K562 (cell line): Measurements from ENCODE around the gene MT1E.

Source experiments
- CTCF ChIP-seq, 3 experiments: IDR thresholded peaks in 2 of 3; conservative IDR thresholded peaks in 1 of 3; 2 replicates each; pipeline ENCODE4 v1.5.1; 2011 to 2012; ENCODE audit warnings: low read length in 3 of 3, mild to moderate bottlenecking in 3 of 3, control low read depth in 2 of 3, improper control_type of control experiment in 1 of 3, inconsistent platforms in 1 of 3, low read depth in 1 of 3, mixed read lengths in 1 of 3, moderate library complexity in 1 of 3; ENCODE audit not compliant: insufficient read depth in 2 of 3
- FOXO4 ChIP-seq: fragments of 450-650 bp; formaldehyde crosslinking; IDR thresholded peaks from 2 replicates; pipeline ENCODE4 v1.4.0; 2020; ENCODE audit warnings: mild to moderate bottlenecking, moderate library complexity
- HMGN3 ChIP-seq: IDR thresholded peaks from 2 replicates; pipeline ENCODE4 v1.6.1; 2011; ENCODE audit warnings: borderline replicate concordance, low read depth, mild to moderate bottlenecking, mixed read lengths, low read length; ENCODE audit not compliant: insufficient read length; ENCODE audit errors: extremely low read depth
- NKRF ChIP-seq: fragments of 450-650 bp; IDR thresholded peaks from 2 replicates; pipeline ENCODE4 v1.6.1; 2016; ENCODE audit warnings: borderline replicate concordance
- PHF21A ChIP-seq: fragments of 450-650 bp; IDR thresholded peaks from 2 replicates; pipeline ENCODE4 v1.6.1; 2017; ENCODE audit warnings: low read depth, borderline replicate concordance
- SMAD1 ChIP-seq: fragments of 150-350 bp; IDR thresholded peaks from 2 replicates; pipeline ENCODE4 v1.6.1; 2014; ENCODE audit warnings: low read length, low read depth; ENCODE audit not compliant: partially characterized antibody
- TBL1XR1 ChIP-seq, 2 experiments: IDR thresholded peaks; 2 replicates each; pipeline ENCODE4 v1.6.1; 2012; ENCODE audit warnings: improper control_type of control experiment in 2 of 2, low read length in 2 of 2, mild to moderate bottlenecking in 1 of 2
- TRIM24 ChIP-seq, 2 experiments: fragments of 450-650 bp; IDR thresholded peaks; 2 replicates each; pipeline ENCODE4 v1.6.1; 2016
- U2AF1 ChIP-seq: fragments of 200-400 bp; formaldehyde crosslinking; optimal IDR thresholded peaks from 2 replicates; pipeline ENCODE3; 2017; ENCODE audit warnings: mild to moderate bottlenecking, low read depth, low read length, moderate library complexity
- ZNF121 ChIP-seq: sonication (generic); formaldehyde crosslinking; conservative IDR thresholded peaks from 2 replicates; pipeline ENCODE4 v1.8.0; 2022; ENCODE audit warnings: missing genetic modification reagents
- ZNF143 ChIP-seq: sonication (generic); formaldehyde crosslinking; IDR thresholded peaks from 2 replicates; pipeline ENCODE4 v1.9.0; 2022; ENCODE audit warnings: mild to moderate bottlenecking, missing genetic modification reagents
- ZNF445 ChIP-seq: fragments of 250-450 bp; sonication (Bioruptor Pico); IDR thresholded peaks from 2 replicates; pipeline ENCODE4 v1.4.0; 2020; ENCODE audit warnings: low read depth, mild to moderate bottlenecking, moderate library complexity
- TF ChIP-seq, protein P1 (sequence below), 2 experiments: fragments of 450-650 bp; formaldehyde crosslinking in 1 of 2; IDR thresholded peaks; 2 replicates each; pipeline versions ENCODE4 v1.4.0 to v1.6.1; 2014 to 2020; ENCODE audit warnings: mild to moderate bottlenecking in 2 of 2, borderline replicate concordance in 1 of 2, low read depth in 1 of 2

GRCh38 chr16:56651586-56651985, 26.0 kb downstream of the MT1E start, which contains the start of gene MT1B:
- TF ChIP-seq U2AF1 (no peak), NKRF (no peak), HMGN3 (no peak), TBL1XR1 (IDR thresholded peaks at IDR 0.05; ENCODE audit: low read length in 2 of 2) (no peak), CTCF (IDR thresholded peaks at IDR 0.05 in 2 of 3, conservative IDR thresholded peaks at IDR 0.05 in 1 of 3; ENCODE audit: insufficient read depth in 2 of 3, low read depth in 1 of 3, low read length in 3 of 3) (no peak), ZNF121 (CRISPR knock-in tag) (no peak), ZNF143 (CRISPR knock-in tag) (no peak), SMAD1 (no peak), ZNF445 (CRISPR knock-in tag) (no peak), FOXO4 (no peak), TRIM24 (IDR thresholded peaks at IDR 0.05) (no peak), PHF21A (no peak)
- TF ChIP-seq, protein P1, sequence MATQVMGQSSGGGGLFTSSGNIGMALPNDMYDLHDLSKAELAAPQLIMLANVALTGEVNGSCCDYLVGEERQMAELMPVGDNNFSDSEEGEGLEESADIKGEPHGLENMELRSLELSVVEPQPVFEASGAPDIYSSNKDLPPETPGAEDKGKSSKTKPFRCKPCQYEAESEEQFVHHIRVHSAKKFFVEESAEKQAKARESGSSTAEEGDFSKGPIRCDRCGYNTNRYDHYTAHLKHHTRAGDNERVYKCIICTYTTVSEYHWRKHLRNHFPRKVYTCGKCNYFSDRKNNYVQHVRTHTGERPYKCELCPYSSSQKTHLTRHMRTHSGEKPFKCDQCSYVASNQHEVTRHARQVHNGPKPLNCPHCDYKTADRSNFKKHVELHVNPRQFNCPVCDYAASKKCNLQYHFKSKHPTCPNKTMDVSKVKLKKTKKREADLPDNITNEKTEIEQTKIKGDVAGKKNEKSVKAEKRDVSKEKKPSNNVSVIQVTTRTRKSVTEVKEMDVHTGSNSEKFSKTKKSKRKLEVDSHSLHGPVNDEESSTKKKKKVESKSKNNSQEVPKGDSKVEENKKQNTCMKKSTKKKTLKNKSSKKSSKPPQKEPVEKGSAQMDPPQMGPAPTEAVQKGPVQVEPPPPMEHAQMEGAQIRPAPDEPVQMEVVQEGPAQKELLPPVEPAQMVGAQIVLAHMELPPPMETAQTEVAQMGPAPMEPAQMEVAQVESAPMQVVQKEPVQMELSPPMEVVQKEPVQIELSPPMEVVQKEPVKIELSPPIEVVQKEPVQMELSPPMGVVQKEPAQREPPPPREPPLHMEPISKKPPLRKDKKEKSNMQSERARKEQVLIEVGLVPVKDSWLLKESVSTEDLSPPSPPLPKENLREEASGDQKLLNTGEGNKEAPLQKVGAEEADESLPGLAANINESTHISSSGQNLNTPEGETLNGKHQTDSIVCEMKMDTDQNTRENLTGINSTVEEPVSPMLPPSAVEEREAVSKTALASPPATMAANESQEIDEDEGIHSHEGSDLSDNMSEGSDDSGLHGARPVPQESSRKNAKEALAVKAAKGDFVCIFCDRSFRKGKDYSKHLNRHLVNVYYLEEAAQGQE (IDR thresholded peaks at IDR 0.05; ENCODE audit: borderline replicate concordance) = no peak
- TF ChIP-seq, protein P1 (CRISPR knock-in tag; IDR thresholded peaks at IDR 0.05; ENCODE audit: low read depth) = no peak
